Gastrocnemius medialis (tissue), 4 donors: Measurements from ENCODE around the gene ZNF768.

Experiments
- CTCF ChIP-seq, 5 experiments: fragments of 450-650 bp in 3 of 5; fragments of 200-600 bp in 2 of 5; sonication (generic) in 2 of 5; IDR thresholded peaks in 4 of 5; conservative IDR thresholded peaks in 1 of 5; 1 replicate in 4 of 5; 2 replicates in 1 of 5; pipeline ENCODE4 v1.5.1; 2016 to 2019; ENCODE audit warnings: antibody characterized with exemption in 5 of 5, mild to moderate bottlenecking in 3 of 5, moderate library complexity in 3 of 5
- POLR2A ChIP-seq, 2 donors: fragments of 450-650 bp; IDR thresholded peaks; one replicate each; pipeline ENCODE4 v1.6.1; 2017; ENCODE audit warnings: antibody characterized with exemption in 2 of 2, mild to moderate bottlenecking in 2 of 2, moderate library complexity in 2 of 2

DNA sequence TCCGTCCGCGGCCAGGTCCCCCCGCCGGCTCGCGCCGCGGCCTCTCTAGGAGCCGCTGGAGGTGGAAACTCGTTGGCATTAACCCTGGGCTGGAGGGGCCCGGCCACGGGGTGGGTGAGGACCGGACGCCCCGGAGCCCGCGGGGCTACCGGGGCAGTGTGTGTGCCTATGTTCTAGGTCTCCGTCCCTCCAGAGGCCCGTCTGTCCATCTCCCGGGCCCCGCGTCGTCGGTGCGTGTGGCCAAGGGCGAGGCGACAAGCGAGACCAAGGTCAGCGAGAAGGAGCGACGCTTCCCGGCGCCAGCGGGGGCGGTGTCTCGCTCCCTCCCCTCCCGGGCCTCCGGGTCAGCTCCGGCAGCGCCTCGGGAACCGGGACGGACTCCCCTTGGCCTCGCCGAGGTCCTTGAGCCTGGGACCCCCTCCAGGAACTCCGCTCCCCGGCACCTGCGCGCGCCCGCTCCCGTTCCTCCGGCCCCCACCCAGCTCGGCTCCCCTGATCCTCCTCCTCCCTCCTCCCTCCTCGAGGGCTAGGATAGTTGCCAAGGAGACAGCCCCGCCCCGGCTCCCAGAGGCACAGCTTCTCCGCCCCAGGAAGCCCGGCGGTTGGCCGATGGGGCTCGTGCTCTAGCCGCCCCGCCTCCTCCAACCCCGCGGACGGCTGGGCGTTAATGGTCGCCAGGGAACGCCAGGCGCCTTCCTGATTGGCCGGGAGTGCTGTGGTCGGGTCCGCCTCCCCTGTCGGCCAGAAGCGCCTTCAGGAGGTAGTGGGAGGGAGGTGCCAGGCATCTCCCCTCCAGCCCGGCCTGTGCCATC lies 663 bp upstream of the ZNF768 start:
- TF ChIP-seq CTCF (IDR thresholded peaks at IDR 0.05 in 4 of 5, conservative IDR thresholded peaks at IDR 0.05 in 1 of 5), result peak in 4 of 5 experiments; percentile 45 to 62 (median 52)
- peak; percentile 80 to 88 for TF ChIP-seq POLR2A (IDR thresholded peaks at IDR 0.05)
